ENCODE results near the gene GATD1. TPM values are rescaled to one million over a fixed set of nuclear protein-coding genes. Genes with fewer than 3 reads are reported as not detected.

GATD1 gene
- total and polyA plus RNA-seq, 2 experiments from 2014 or later: 39.3 to 51.0 TPM

DNA sequence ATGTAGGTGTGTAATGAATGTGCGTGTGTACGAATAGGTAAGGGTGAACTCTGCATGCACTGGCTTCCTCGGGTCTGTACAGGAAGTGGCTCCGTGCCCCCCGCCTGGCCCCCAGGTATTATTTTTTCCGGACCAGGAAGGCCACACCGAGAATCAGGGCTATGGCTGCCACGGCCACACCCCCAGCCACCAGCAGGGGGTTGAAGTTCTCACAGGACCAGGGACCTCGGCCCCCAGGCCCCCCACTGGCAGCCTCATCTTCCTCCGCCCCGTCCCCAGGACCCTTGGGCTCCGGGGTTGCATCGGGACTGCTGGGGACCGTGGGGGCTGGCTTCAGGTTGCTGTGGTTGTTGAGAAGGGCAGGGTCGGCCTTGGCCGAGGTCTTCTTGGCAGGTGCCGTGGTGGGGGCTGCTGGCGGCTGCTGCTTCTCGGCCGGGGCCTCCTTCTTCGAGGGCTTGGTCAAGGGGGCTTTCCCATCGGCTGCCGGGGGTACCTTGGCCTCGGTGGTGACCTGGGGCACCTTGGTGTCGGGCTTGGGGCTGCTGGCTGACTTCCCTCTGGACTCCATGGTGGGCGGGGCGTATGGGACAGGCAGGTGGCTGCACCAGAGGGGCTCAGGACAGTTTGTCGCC, 10.8 kb upstream of the GATD1 start:
- Histone ChIP-seq H3K79me2 (replicated peaks; ENCODE audit: insufficient read depth) (no peaks in the 10 kb centered on the region), H3K9me2 (ENCODE audit: insufficient read depth) (no peaks in the 10 kb centered on the region), H3K27ac (ENCODE audit: low read depth) (no peak overlapping the region), H2AFZ (no peak overlapping the region), H3F3A (replicated peaks; ENCODE audit: low read depth) (peaks cover 13% of the 10 kb centered on the region), H3K4me3 (no peak overlapping the region), H3K36me3 (ENCODE audit: insufficient read depth) (no peaks in the 10 kb centered on the region), H3K4me2 (no peak overlapping the region), H3K4me1 (ENCODE audit: insufficient read depth) (peaks cover 23% of the 10 kb centered on the region), H4K20me1 (replicated peaks; ENCODE audit: insufficient read depth) (peaks cover 7% of the 10 kb centered on the region), H3K27me3 (ENCODE audit: insufficient read depth) (no peaks in the 10 kb centered on the region)
- Mint-ChIP-seq H3K27me3 (ENCODE audit: insufficient read depth, low read depth, poor library complexity) (peaks cover 18% of the 10 kb centered on the region), H3K36me3 (ENCODE audit: low read depth) (peaks cover 13% of the 10 kb centered on the region; the same call in 2 of the 3 replicates), H3K27ac (no peak overlapping the region), H3K9me3 (no peaks in the 10 kb centered on the region), H3K4me1 (peaks cover 32% of the 10 kb centered on the region), H3K4me3 (no peak overlapping the region)
- no peak for DNase-seq (ENCODE audit: low spot score)
- TF ChIP-seq STAT1 (IDR thresholded peaks at IDR 0.05; ENCODE audit: unreplicated experiment) (no peak), EZH2 (IDR thresholded peaks at IDR 0.05; ENCODE audit: low read depth, unreplicated experiment) (no peak)
- no peak for ATAC-seq

DNA sequence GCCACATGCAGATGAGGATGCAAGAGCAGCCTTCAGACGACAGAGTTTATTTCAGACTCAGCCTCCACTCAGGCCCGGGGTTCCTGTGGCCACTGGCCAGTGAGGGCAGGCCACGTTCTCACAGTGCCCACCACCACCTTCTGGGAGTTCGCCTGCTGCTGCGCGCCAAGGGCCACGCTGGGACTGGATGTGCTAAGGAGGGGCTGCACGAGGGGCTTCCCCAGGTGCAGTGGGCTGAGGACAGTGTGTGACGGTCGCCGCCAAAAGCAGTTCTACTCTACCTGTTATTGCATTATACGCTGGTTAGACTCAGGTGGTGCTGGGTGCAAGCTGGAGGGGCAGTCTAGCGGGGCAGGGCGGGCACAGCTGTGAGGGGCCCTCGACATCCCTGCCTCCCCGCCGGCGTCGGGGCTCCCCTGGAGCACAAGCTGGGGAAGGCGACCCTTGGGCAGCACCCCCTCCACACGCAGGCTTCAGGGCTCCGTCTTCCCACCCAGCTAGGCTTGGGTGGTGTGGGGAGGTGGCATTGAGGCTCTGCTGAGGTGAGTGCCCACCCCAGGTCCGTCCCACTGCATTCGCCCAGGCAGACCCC, 9.9 kb upstream of the GATD1 start:
- H3K27me3 Mint-ChIP-seq (ENCODE audit: insufficient read depth, low read depth, poor library complexity): peaks cover 20% of the 10 kb centered on the region
- Histone ChIP-seq H3K9me2 (ENCODE audit: insufficient read depth) (no peaks in the 10 kb centered on the region), H3K27ac (ENCODE audit: low read depth) (no peak overlapping the region), H3K4me1 (ENCODE audit: insufficient read depth) (peaks cover 28% of the 10 kb centered on the region), H3K27me3 (ENCODE audit: insufficient read depth) (no peaks in the 10 kb centered on the region), H3K4me3 (no peak overlapping the region), H3K36me3 (ENCODE audit: insufficient read depth) (no peaks in the 10 kb centered on the region), H2AFZ (no peak overlapping the region), H3K79me2 (replicated peaks; ENCODE audit: insufficient read depth) (no peaks in the 10 kb centered on the region), H3K4me2 (no peak overlapping the region), H3F3A (replicated peaks; ENCODE audit: low read depth) (peaks cover 20% of the 10 kb centered on the region), H4K20me1 (replicated peaks; ENCODE audit: insufficient read depth) (peaks cover 7% of the 10 kb centered on the region)
- DNase-seq (ENCODE audit: low spot score) (no peak), ATAC-seq (no peak)
- H3K36me3 Mint-ChIP-seq (ENCODE audit: low read depth): peaks cover 13% of the 10 kb centered on the region; the same call in 2 of the 3 replicates
- peaks cover 36% of the 10 kb centered on the region for H3K4me1 Mint-ChIP-seq
- H3K4me3 Mint-ChIP-seq: no peak overlapping the region
- TF ChIP-seq JUNB (IDR thresholded peaks at IDR 0.05; ENCODE audit: unreplicated experiment) (no peak), ZNF331 (CRISPR knock-in tag; IDR thresholded peaks at IDR 0.05; ENCODE audit: low read depth) (no peak)
- TF ChIP-seq, protein P1, sequence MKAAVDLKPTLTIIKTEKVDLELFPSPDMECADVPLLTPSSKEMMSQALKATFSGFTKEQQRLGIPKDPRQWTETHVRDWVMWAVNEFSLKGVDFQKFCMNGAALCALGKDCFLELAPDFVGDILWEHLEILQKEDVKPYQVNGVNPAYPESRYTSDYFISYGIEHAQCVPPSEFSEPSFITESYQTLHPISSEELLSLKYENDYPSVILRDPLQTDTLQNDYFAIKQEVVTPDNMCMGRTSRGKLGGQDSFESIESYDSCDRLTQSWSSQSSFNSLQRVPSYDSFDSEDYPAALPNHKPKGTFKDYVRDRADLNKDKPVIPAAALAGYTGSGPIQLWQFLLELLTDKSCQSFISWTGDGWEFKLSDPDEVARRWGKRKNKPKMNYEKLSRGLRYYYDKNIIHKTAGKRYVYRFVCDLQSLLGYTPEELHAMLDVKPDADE (IDR thresholded peaks at IDR 0.05): no peak
- no peak overlapping the region for H3K27ac Mint-ChIP-seq
- no peaks in the 10 kb centered on the region for H3K9me3 Mint-ChIP-seq

DNA sequence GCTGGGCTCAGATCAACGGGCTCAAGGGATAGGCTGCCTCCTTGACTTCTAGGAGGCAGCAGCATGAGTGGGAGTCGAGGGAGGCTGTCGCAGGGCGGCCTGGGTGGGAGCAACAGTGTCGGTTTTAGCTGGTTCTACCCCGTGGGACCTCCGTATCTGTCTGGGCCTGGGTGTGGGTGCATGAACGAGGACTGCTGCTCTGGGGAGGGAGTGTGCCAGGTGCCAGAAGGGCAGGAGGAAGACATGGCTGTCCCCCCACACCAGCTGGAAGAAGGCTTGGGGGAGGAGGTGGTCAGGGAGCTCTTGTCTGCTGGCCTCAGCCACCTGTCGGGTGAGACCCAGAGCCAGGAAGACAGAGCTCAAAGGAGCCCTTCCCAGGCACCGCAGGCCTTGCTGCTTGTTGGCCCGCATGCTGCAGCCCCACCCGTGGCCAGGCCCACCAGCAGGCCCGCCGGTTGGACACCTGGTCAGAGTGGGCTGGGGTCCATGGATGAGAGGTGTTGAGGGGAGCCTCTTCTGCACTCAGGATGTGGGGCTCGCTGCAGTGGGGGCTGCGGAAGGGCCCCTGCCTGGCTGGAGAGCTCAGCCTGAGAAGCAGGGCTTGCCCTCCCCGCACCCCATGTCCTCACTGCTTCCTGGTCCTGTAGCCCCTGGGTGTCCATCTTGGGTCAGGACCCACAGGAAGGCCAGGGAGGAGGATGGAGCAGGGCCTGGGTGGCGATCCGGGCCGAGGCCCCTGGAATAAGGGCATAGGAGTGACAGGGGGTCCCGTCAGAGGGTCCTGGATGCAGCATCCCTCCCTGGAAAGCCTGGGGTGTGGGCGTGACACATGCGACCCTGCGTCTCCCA, 9.2 kb upstream of the GATD1 start:
- TF ChIP-seq, protein P2, sequence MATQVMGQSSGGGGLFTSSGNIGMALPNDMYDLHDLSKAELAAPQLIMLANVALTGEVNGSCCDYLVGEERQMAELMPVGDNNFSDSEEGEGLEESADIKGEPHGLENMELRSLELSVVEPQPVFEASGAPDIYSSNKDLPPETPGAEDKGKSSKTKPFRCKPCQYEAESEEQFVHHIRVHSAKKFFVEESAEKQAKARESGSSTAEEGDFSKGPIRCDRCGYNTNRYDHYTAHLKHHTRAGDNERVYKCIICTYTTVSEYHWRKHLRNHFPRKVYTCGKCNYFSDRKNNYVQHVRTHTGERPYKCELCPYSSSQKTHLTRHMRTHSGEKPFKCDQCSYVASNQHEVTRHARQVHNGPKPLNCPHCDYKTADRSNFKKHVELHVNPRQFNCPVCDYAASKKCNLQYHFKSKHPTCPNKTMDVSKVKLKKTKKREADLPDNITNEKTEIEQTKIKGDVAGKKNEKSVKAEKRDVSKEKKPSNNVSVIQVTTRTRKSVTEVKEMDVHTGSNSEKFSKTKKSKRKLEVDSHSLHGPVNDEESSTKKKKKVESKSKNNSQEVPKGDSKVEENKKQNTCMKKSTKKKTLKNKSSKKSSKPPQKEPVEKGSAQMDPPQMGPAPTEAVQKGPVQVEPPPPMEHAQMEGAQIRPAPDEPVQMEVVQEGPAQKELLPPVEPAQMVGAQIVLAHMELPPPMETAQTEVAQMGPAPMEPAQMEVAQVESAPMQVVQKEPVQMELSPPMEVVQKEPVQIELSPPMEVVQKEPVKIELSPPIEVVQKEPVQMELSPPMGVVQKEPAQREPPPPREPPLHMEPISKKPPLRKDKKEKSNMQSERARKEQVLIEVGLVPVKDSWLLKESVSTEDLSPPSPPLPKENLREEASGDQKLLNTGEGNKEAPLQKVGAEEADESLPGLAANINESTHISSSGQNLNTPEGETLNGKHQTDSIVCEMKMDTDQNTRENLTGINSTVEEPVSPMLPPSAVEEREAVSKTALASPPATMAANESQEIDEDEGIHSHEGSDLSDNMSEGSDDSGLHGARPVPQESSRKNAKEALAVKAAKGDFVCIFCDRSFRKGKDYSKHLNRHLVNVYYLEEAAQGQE (IDR thresholded peaks at IDR 0.05; ENCODE audit: unreplicated experiment): no peak
- TF ChIP-seq EZH2 (IDR thresholded peaks at IDR 0.05; ENCODE audit: low read depth, unreplicated experiment) (no peak), STAT1 (IDR thresholded peaks at IDR 0.05; ENCODE audit: unreplicated experiment) (no peak), ZNF331 (CRISPR knock-in tag; IDR thresholded peaks at IDR 0.05; ENCODE audit: low read depth) (no peak), CREB1 (CRISPR knock-in tag; IDR thresholded peaks at IDR 0.05; ENCODE audit: low read depth) (no peak)
- TF ChIP-seq, protein P1 (IDR thresholded peaks at IDR 0.05): no peak
- TF ChIP-seq, protein P3, sequence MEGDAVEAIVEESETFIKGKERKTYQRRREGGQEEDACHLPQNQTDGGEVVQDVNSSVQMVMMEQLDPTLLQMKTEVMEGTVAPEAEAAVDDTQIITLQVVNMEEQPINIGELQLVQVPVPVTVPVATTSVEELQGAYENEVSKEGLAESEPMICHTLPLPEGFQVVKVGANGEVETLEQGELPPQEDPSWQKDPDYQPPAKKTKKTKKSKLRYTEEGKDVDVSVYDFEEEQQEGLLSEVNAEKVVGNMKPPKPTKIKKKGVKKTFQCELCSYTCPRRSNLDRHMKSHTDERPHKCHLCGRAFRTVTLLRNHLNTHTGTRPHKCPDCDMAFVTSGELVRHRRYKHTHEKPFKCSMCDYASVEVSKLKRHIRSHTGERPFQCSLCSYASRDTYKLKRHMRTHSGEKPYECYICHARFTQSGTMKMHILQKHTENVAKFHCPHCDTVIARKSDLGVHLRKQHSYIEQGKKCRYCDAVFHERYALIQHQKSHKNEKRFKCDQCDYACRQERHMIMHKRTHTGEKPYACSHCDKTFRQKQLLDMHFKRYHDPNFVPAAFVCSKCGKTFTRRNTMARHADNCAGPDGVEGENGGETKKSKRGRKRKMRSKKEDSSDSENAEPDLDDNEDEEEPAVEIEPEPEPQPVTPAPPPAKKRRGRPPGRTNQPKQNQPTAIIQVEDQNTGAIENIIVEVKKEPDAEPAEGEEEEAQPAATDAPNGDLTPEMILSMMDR (conservative IDR thresholded peaks at IDR 0.05; ENCODE audit: low read depth in 2 of 2): no peak
- Histone ChIP-seq H3K4me1 (ENCODE audit: insufficient read depth) (peaks cover 28% of the 10 kb centered on the region), H2AFZ (no peak overlapping the region), H3K4me3 (no peak overlapping the region), H3K27me3 (ENCODE audit: insufficient read depth) (no peaks in the 10 kb centered on the region), H4K20me1 (replicated peaks; ENCODE audit: insufficient read depth) (peaks cover 10% of the 10 kb centered on the region), H3K27ac (ENCODE audit: low read depth) (no peak overlapping the region), H3F3A (replicated peaks; ENCODE audit: low read depth) (peaks cover 19% of the 10 kb centered on the region), H3K9me2 (ENCODE audit: insufficient read depth) (no peaks in the 10 kb centered on the region), H3K4me2 (no peak overlapping the region), H3K79me2 (replicated peaks; ENCODE audit: insufficient read depth) (no peaks in the 10 kb centered on the region), H3K36me3 (ENCODE audit: insufficient read depth) (no peaks in the 10 kb centered on the region)
- peaks cover 20% of the 10 kb centered on the region for H3K27me3 Mint-ChIP-seq (ENCODE audit: insufficient read depth, low read depth, poor library complexity)
- no peak overlapping the region; the same call in 2 of the 3 replicates for H3K4me3 Mint-ChIP-seq
- H3K4me1 Mint-ChIP-seq: peaks cover 40% of the 10 kb centered on the region
- DNase-seq (ENCODE audit: low spot score): no peak
- H3K9me3 Mint-ChIP-seq: no peaks in the 10 kb centered on the region
- H3K27ac Mint-ChIP-seq: no peak overlapping the region
- no peak for ATAC-seq
- H3K36me3 Mint-ChIP-seq (ENCODE audit: low read depth): peaks cover 13% of the 10 kb centered on the region; the same call in 2 of the 3 replicates

Data from GM23338 (cell line).